Cerebellar nuclear complex (tissue), 1 donor: ENCODE data around the gene DRC1.

Experiments used
- DNase-seq, 2 experiments: peaks; one replicate each; lab custom pipeline; 2025; lab: John Stamatoyannopoulos, UW

DRC1 gene

DNA sequence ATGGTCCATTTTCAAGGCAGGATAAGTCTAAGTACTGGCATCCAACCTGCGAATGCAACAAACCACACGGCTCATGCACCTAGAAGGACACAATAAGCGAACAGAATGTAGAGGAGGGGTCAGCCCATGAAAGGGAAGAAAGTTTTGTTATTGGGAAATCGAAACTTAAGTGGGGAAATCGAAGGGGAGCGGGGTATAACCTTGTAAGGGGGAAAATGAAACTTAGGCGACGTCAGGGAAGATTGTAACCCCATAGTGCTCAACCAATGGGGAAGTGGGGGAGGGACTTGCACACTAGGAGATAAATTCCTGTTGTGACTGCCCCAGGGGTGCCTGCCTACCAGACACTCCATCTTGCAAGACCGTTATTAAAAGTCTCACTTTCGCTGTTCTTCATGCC is 91.8 kb downstream of the DRC1 start:
- no peak for DNase-seq

DNA sequence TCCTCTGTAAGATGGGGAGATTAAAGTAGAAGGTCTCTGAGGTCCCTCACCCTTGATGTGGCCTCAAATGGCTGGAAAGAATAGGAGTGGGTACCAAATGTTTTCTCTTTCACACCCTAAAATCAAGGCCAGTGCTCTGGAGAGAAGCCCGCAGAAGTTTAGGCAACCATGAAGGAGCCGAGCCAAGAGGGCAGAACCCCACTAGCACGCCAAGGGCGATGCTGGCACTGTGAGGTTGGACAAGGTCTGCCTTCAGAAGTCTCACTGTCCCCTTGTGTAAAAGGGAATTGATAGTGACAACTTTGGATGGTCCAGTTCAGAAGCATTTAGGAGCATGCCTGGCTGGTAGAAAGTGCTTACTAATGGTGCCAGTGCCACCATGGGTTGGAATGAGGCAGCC is 92.5 kb downstream of the DRC1 start:
- DNase-seq: no peak

DNA sequence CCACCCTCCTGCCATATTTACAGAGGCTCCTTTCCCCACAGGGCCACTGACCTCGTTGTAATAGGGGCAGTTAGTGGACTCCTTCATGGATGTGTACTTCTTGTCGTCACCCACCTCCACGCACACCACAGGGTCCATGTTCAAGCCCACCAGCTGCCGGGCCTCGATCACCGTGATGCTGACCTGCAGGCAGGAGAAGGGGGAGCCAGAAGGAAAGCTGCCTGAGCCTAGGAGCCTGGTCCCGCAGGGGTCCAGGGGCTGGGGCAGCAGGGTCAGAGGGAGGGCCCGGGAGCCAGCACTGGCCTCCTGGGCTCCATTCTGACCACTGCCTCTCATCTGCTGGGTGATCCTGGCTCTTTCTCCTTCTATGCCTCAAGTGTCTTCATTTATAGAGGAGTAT is 93.2 kb downstream of the DRC1 start:
- no peak for DNase-seq

DNA sequence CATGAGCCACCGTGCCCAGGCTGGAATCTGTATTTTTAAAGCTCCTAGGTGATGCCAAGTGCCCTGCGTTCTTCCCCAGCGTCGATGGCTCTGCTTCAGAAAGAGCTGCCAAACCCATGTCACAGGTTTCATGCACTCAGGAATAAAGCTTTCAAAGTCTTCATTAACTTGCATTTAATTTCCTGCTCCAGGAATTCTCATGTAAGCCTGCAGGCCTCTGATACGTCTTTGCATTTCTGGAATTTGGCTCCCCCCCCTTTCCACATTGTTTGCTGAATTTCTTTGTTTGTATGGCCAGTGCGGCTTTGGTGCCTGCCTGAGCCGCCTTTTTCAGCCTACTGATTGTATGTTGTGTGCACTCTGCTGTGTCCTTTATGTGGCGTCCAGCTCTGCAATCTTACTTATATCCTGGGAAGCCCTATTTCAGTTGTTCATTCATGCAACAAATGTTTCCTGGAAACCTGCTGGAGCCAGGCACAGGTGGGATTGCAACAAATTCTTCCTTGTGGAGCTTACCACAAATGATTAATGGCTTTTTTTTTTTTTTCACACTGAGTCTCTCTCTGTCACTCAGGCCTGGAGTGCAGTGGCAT is 94.1 kb downstream of the DRC1 start:
- no peak for DNase-seq

DNA sequence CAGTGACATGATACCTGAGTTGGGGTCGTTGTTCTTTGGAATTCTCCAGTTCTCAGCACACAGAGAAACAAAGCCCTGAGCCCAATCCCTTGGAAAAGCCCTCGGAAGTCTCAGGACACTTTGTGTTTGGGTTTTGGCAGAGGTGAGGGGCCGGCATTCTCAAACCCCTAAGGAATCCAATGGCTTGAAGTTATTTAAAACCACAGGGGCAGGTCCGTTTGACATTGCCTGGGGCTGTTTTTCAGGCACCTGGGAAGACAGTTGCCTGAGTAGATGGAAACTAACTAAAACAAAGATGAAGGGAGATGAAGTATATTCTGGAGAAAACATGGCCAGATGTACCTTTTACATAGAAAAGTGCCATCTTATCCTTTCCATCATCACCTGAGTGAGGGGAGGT is 98.7 kb downstream of the DRC1 start:
- no peak for DNase-seq

DNA sequence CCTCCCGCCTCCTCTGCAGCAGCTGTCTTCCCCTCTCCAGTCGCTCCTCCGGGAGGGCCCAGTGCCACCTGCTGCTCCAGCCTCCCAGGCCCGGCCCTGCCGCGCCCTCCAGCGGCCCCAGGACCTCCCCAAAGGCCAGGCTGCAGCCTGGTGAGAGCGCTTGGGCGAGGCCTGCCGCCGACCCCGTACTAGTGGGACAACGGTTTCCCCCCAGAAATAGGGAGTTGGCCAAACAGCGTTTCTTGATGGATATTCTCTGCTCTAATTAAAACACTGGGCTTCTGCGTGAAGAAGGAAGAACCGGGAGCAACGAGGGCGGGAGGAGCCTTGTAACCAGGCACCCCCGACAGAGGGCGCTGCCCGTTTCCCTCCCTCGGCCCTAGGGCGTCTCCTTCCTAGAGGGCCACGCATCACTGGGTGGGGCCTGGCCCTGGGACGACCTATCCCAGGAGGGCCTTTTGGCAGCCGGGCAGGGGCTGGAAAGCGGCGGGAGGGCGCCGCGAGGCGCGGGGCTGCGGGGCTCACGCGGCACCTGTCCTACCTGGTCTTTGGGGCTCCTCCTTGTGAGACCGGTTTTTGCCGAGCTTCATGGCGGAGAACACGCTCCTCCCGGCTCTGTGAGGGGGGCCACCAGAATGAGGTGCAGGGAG is 101.6 kb downstream of the DRC1 start:
- DNase-seq: peak in 1 of 2 experiments; percentile 45

DNA sequence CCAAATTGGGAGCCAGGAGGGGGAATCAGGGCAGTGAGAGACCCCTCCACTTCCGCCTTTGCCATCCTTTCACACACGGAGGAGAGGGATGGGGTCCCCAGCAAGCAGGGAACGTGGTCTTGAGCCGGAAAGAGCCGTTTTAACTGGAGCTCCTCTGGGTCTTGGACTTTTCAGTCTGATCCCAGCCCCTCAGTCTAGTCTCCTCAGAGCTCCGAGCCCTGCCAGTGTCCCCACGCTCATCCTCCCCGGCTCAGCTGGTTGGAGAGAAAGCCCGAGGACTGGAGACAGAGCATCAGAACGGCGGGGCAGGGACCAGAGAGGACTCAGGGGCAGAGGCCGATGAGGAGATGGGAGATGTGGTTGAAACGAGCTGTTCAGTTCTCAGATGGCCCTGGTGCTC is 102.3 kb downstream of the DRC1 start:
- DNase-seq: no peak

DNA sequence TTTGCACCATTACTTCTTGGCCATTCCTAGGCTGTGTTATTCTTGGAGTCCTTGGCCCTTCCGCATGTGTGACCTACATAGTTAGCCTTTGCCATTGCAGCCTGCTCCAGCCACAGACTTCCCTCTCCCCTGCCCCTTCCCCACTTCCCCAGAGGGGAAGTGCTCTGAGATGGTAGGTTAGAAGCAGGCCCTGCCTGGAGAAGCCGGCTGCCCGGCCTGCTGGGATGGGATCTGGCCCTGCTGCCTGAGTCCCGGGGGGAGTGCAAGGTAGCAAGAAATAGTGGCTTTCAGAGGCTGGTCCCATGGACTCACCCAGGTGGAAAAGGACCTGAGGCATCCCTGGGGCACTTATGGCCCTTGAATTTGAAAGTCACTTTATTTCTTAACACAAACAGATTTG is 104.6 kb downstream of the DRC1 start:
- DNase-seq: no peak
